SK-N-SH (cell line): ENCODE results near the gene FBXO47. TPM values are rescaled to one million over a fixed set of nuclear protein-coding genes. Genes with fewer than 3 reads are reported as not detected.

Source experiments
- CTCF ChIA-PET: fragments of 300-600, 350-600 bp; formaldehyde crosslinking; extraction: SDS; loops from one replicate; lab custom pipeline; 2021; lab: Yijun Ruan, JAX
- POLR2A ChIA-PET: fragments of 350-600 bp; sonication (Branson Sonifier 250); formaldehyde crosslinking; extraction: SDS; loops from one replicate; lab custom pipeline; 2020; ENCODE audit warnings: antibody characterized with exemption, inconsistent platforms; lab: Yijun Ruan, JAX
- DNase-seq: peaks from one replicate; pipeline ENCODE4 v3.0.0; 2012
- H2AFZ ChIP-seq: fragments of 200-600 bp; sonication (generic); 2 replicates; pipeline ENCODE4 v1.8.1; 2016; ENCODE audit warnings: antibody characterized with exemption, mild to moderate bottlenecking, low read depth
- H3F3A ChIP-seq: fragments of 200-600 bp; sonication (generic); replicated peaks from 2 replicates; pipeline ENCODE3; 2016; ENCODE audit warnings: antibody characterized with exemption, mild to moderate bottlenecking; ENCODE audit not compliant: insufficient read depth
- H3K27ac ChIP-seq, 2 experiments: fragments of 200-500 bp in 1 of 2; fragments of 200-600 bp in 1 of 2; sonication (Bioruptor generic) in 1 of 2; sonication (generic), shearing (Covaris generic) in 1 of 2; 2 replicates each; pipeline versions ENCODE4 v1.5.1 to v1.6.1; 2014 to 2016; ENCODE audit warnings: low read depth in 2 of 2, inconsistent platforms in 1 of 2, low read length in 1 of 2, mild to moderate bottlenecking in 1 of 2, mixed read lengths in 1 of 2
- H3K27me3 ChIP-seq: fragments of 200-600 bp; sonication (generic), shearing (Covaris generic); 2 replicates; pipeline ENCODE4 v1.6.1; 2016; ENCODE audit warnings: mixed run types; ENCODE audit not compliant: insufficient read depth
- H3K36me3 ChIP-seq, 2 experiments: fragments of 200-500 bp in 1 of 2; fragments of 200-600 bp in 1 of 2; sonication (Bioruptor generic) in 1 of 2; sonication (generic) in 1 of 2; replicated peaks in 1 of 2; 2 replicates each; pipeline versions ENCODE3 to v1.5.1; 2014 to 2016; ENCODE audit warnings: low read length in 1 of 2, mild to moderate bottlenecking in 1 of 2; ENCODE audit not compliant: insufficient read depth in 2 of 2, control insufficient read depth in 1 of 2
- H3K4me1 ChIP-seq, 2 experiments: fragments of 200-500 bp in 1 of 2; fragments of 200-600 bp in 1 of 2; sonication (Bioruptor generic) in 1 of 2; sonication (generic), shearing (Covaris generic) in 1 of 2; 2 replicates each; pipeline versions ENCODE4 v1.5.1 to v1.6.1; 2014 to 2016; ENCODE audit warnings: low read depth in 1 of 2, low read length in 1 of 2, mixed run types in 1 of 2; ENCODE audit not compliant: insufficient read depth in 2 of 2, control insufficient read depth in 1 of 2
- H3K4me2 ChIP-seq: fragments of 200-600 bp; sonication (generic), shearing (Covaris generic); 2 replicates; pipeline ENCODE4 v1.6.1; 2017; ENCODE audit warnings: mixed run types
- H3K4me3 ChIP-seq, 2 experiments: fragments of 200-500 bp in 1 of 2; fragments of 200-600 bp in 1 of 2; sonication (Bioruptor generic) in 1 of 2; sonication (generic), shearing (Covaris generic) in 1 of 2; 2 replicates each; pipeline versions ENCODE4 v1.5.1 to v1.8.1; 2014 to 2016; ENCODE audit warnings: low read depth in 2 of 2, inconsistent platforms in 1 of 2, low read length in 1 of 2, mild to moderate bottlenecking in 1 of 2, mixed read lengths in 1 of 2, moderate library complexity in 1 of 2
- H3K79me2 ChIP-seq: fragments of 200-600 bp; sonication (generic); 2 replicates; pipeline ENCODE4 v1.8.1; 2017; ENCODE audit warnings: mild to moderate bottlenecking; ENCODE audit not compliant: insufficient read depth
- H3K9ac ChIP-seq: fragments of 200-600 bp; sonication (generic); 2 replicates; pipeline ENCODE4 v1.6.1; 2017; ENCODE audit warnings: mixed run types
- H3K9me2 ChIP-seq: fragments of 200-600 bp; sonication (generic); 2 replicates; pipeline ENCODE4 v1.6.1; 2017; ENCODE audit warnings: mixed run types
- H3K9me3 ChIP-seq: fragments of 200-600 bp; sonication (generic); 2 replicates; pipeline ENCODE4 v1.6.1; 2017; ENCODE audit warnings: mixed run types, mild to moderate bottlenecking, moderate library complexity
- H4K20me1 ChIP-seq: fragments of 200-600 bp; sonication (generic); 2 replicates; pipeline ENCODE4 v1.6.1; 2017; ENCODE audit warnings: mild to moderate bottlenecking, mixed run types; ENCODE audit not compliant: insufficient read depth
- ELF1 ChIP-seq: IDR thresholded peaks from 2 replicates; pipeline ENCODE4 v1.4.0; 2012
- GATA2 ChIP-seq: sonication (generic); formaldehyde crosslinking; IDR thresholded peaks from 2 replicates; pipeline ENCODE4 v1.5.0; 2020; ENCODE audit warnings: mild to moderate bottlenecking, missing genetic modification reagents
- MEF2A ChIP-seq: IDR thresholded peaks from 2 replicates; pipeline ENCODE4 v1.4.0; 2012; ENCODE audit warnings: low read depth, borderline replicate concordance
- MXI1 ChIP-seq: IDR thresholded peaks from 2 replicates; pipeline ENCODE4 v1.6.1; 2012; ENCODE audit warnings: mild to moderate bottlenecking, low read depth, low read length, improper control_type of control experiment
- NRF1 ChIP-seq: IDR thresholded peaks from 2 replicates; pipeline ENCODE4 v1.6.1; 2012; ENCODE audit warnings: low read depth, mild to moderate bottlenecking, low read length
- RCOR1 ChIP-seq: fragments of 150-350 bp; IDR thresholded peaks from 2 replicates; pipeline ENCODE4 v1.6.1; 2017; ENCODE audit warnings: antibody characterized with exemption, low read length
- SMC3 ChIP-seq: IDR thresholded peaks from 2 replicates; pipeline ENCODE4 v1.6.1; 2012; ENCODE audit warnings: low read depth, low read length, improper control_type of control experiment
- TEAD4 ChIP-seq: IDR thresholded peaks from 2 replicates; pipeline ENCODE4 v1.4.0; 2012; ENCODE audit warnings: mild to moderate bottlenecking, borderline replicate concordance; ENCODE audit not compliant: insufficient read depth
- YY1 ChIP-seq: IDR thresholded peaks from 2 replicates; pipeline ENCODE4 v1.4.0; 2012; ENCODE audit warnings: low read depth, mild to moderate bottlenecking
- WGBS: methylation state at CpG from one replicate; pipeline ENCODE4 v1.1.6; 2017; ENCODE audit warnings: low lambda C conversion rate; 5-methylcytosine and 5-hydroxymethylcytosine counted together
- polyA plus RNA-seq, 3 experiments: library from polyadenylated mRNA; depleted of rRNA; stranded (reverse); fragments of >200 nt; gene quantifications; 2 replicates each; pipeline ENCODE4 v1.2.3, GENCODE V29; 2012
- TF ChIP-seq, protein P1 (sequence below): IDR thresholded peaks from 2 replicates; pipeline ENCODE4 v1.4.0; 2012; ENCODE audit warnings: low read depth
- TF ChIP-seq, protein P2 (sequence below): fragments of 200-600 bp; sonication (generic); IDR thresholded peaks from 2 replicates; pipeline ENCODE4 v1.6.1; 2017; ENCODE audit warnings: antibody characterized with exemption, mild to moderate bottlenecking, moderate library complexity
- TF ChIP-seq, protein P3 (sequence below): IDR thresholded peaks from 2 replicates; pipeline ENCODE4 v1.4.0; 2012; ENCODE audit warnings: low read depth, borderline replicate concordance
- TF ChIP-seq, protein P4 (sequence below): fragments of 150-350 bp; IDR thresholded peaks from 2 replicates; pipeline ENCODE4 v1.6.1; 2017; ENCODE audit warnings: antibody characterized with exemption, low read length, low read depth, borderline replicate concordance

FBXO47 gene
- polyA plus RNA-seq, 1 of the 3 experiments (the other 2 are of a cell fraction): not detected

DNA sequence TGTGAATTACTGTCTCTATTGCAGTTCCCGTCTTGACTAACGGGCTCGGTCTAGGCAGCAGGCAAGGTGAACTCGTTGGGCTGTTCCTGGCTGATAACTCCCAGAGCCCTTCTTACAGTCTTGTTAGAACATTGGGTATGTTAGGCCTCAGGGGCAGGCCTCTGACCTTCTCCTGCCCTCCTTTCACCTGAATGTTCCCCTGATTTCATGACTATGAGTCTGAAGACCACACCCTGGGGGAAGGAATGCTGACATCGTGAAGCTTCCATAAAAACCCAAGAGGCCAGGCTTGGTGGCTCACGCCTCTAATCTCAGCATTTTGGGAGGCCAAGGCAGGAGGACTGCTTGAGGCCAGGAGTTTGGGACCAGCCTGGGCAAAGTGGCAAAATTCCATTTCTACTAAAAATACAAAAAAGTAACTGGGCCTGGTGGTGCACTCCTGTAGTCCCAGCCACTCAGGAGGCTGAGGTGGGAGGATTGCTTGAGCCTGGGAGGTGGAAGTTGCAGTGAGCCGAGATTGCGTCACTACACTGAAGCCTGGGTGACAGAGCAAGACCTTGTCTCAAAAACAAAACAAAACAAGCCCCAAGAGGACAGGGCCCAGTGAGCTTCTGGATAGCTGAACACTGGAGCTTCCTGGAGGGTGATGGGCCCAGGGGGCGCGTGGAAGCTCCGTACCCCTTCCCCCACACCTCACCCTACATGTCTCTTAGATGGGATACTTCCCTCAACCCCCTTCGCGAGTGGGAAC, 47.8 kb upstream of the FBXO47 start:
- no peaks in the 10 kb centered on the region for H3K27me3 ChIP-seq
- H3K4me3 ChIP-seq: no peak overlapping the region
- ChIA-PET CTCF (interaction anchor here (1.0 to 1.6 kb wide), 3 partner anchors 22 to 160 kb away, joined by 3 to 5 read pairs (median 3); no protein-coding TSS in a partner anchor), POLR2A (no interaction called here)
- H3K9me2 ChIP-seq: no peaks in the 10 kb centered on the region
- TF ChIP-seq ELF1: no peak
- TF ChIP-seq, protein P1, sequence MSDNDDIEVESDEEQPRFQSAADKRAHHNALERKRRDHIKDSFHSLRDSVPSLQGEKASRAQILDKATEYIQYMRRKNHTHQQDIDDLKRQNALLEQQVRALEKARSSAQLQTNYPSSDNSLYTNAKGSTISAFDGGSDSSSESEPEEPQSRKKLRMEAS: no peak
- TF ChIP-seq RCOR1: no peak
- no peak for TF ChIP-seq MXI1
- TF ChIP-seq YY1: no peak
- TF ChIP-seq MEF2A: no peak
- no peak for TF ChIP-seq GATA2 (CRISPR knock-in tag)
- TF ChIP-seq, protein P2, sequence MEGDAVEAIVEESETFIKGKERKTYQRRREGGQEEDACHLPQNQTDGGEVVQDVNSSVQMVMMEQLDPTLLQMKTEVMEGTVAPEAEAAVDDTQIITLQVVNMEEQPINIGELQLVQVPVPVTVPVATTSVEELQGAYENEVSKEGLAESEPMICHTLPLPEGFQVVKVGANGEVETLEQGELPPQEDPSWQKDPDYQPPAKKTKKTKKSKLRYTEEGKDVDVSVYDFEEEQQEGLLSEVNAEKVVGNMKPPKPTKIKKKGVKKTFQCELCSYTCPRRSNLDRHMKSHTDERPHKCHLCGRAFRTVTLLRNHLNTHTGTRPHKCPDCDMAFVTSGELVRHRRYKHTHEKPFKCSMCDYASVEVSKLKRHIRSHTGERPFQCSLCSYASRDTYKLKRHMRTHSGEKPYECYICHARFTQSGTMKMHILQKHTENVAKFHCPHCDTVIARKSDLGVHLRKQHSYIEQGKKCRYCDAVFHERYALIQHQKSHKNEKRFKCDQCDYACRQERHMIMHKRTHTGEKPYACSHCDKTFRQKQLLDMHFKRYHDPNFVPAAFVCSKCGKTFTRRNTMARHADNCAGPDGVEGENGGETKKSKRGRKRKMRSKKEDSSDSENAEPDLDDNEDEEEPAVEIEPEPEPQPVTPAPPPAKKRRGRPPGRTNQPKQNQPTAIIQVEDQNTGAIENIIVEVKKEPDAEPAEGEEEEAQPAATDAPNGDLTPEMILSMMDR: no peak
- TF ChIP-seq SMC3: no peak
- no peak for TF ChIP-seq TEAD4
- TF ChIP-seq NRF1: no peak
- TF ChIP-seq, protein P3, sequence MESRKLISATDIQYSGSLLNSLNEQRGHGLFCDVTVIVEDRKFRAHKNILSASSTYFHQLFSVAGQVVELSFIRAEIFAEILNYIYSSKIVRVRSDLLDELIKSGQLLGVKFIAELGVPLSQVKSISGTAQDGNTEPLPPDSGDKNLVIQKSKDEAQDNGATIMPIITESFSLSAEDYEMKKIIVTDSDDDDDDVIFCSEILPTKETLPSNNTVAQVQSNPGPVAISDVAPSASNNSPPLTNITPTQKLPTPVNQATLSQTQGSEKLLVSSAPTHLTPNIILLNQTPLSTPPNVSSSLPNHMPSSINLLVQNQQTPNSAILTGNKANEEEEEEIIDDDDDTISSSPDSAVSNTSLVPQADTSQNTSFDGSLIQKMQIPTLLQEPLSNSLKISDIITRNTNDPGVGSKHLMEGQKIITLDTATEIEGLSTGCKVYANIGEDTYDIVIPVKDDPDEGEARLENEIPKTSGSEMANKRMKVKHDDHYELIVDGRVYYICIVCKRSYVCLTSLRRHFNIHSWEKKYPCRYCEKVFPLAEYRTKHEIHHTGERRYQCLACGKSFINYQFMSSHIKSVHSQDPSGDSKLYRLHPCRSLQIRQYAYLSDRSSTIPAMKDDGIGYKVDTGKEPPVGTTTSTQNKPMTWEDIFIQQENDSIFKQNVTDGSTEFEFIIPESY: no peak
- TF ChIP-seq, protein P4, sequence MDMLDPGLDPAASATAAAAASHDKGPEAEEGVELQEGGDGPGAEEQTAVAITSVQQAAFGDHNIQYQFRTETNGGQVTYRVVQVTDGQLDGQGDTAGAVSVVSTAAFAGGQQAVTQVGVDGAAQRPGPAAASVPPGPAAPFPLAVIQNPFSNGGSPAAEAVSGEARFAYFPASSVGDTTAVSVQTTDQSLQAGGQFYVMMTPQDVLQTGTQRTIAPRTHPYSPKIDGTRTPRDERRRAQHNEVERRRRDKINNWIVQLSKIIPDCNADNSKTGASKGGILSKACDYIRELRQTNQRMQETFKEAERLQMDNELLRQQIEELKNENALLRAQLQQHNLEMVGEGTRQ: no peak
- DNase-seq: no peak
- no peak overlapping the region for H3K4me2 ChIP-seq
- no peaks in the 10 kb centered on the region for H3K36me3 ChIP-seq
- no peaks in the 10 kb centered on the region for H3K9me3 ChIP-seq
- H2AFZ ChIP-seq: peak overlapping the region; percentile 66
- H3K9ac ChIP-seq: no peak overlapping the region
- H3F3A ChIP-seq: no peaks in the 10 kb centered on the region
- no peaks in the 10 kb centered on the region for H3K4me1 ChIP-seq
- no peaks in the 10 kb centered on the region for H4K20me1 ChIP-seq
- no peak overlapping the region for H3K27ac ChIP-seq
- H3K79me2 ChIP-seq: no peaks in the 10 kb centered on the region
- 91% methylated on average over 13 of the region's 13 CpGs for WGBS
